OCI-LY7 (cell line): Measurements from ENCODE around the gene KLHL13. TPM values are rescaled to one million over a fixed set of nuclear protein-coding genes. Genes with fewer than 3 reads are reported as not detected.

Source experiments
- BruUV-seq: library from RNA; stranded (reverse); fragments of 400-500 nt; replicated peaks from 2 replicates; lab custom pipeline; 2021; lab: Mats Ljungman, UMichigan
- CTCF ChIA-PET: fragments of 300-600 bp; sonication (Branson Sonifier 250); formaldehyde crosslinking; loops from one replicate; lab custom pipeline; 2022; ENCODE audit warnings: antibody characterized with exemption; ENCODE audit not compliant: unreplicated experiment; lab: Charles Lee
- POLR2A ChIA-PET: fragments of 300-600 bp; sonication (Branson Sonifier 250); formaldehyde crosslinking; loops from one replicate; lab custom pipeline; 2022; ENCODE audit warnings: antibody characterized with exemption; lab: Charles Lee
- DNase-seq: peaks from one replicate; pipeline ENCODE4 v3.0.0-alpha.2; 2015; ENCODE audit warnings: low spot score
- H2AFZ ChIP-seq: fragments of 200-600 bp; sonication (generic), shearing (Covaris generic); 2 replicates; pipeline ENCODE4 v1.6.1; 2014; ENCODE audit warnings: mild to moderate bottlenecking, antibody characterized with exemption, low read length, moderate library complexity
- H3K27ac ChIP-seq: fragments of 200-600 bp; sonication (generic); 2 replicates; pipeline ENCODE4 v1.5.1; 2014; ENCODE audit warnings: mixed run types, low read depth, mild to moderate bottlenecking, moderate library complexity, low read length, inconsistent platforms; ENCODE audit not compliant: poor library complexity, severe bottlenecking
- H3K36me3 ChIP-seq: fragments of 200-600 bp; sonication (generic); 2 replicates; pipeline ENCODE4 v1.6.1; 2014; ENCODE audit warnings: mild to moderate bottlenecking, antibody characterized with exemption, low read length, moderate library complexity, mixed read lengths; ENCODE audit not compliant: insufficient read depth
- H3K4me1 ChIP-seq: fragments of 200-600 bp; sonication (generic); 2 replicates; pipeline ENCODE4 v1.5.1; 2014; ENCODE audit warnings: mild to moderate bottlenecking, low read length; ENCODE audit not compliant: insufficient read depth, poor library complexity, severe bottlenecking
- H3K4me2 ChIP-seq: fragments of 200-600 bp; sonication (generic); 2 replicates; pipeline ENCODE4 v1.6.1; 2014; ENCODE audit warnings: mild to moderate bottlenecking, low read length
- H3K4me3 ChIP-seq: fragments of 200-600 bp; sonication (generic); 2 replicates; pipeline ENCODE4 v1.5.1; 2014; ENCODE audit warnings: mild to moderate bottlenecking, low read depth, low read length; ENCODE audit not compliant: poor library complexity, severe bottlenecking
- H3K79me2 ChIP-seq: fragments of 200-600 bp; sonication (generic); 2 replicates; pipeline ENCODE4 v1.6.1; 2016; ENCODE audit warnings: low read depth, mild to moderate bottlenecking, low read length, moderate library complexity, mixed read lengths; ENCODE audit not compliant: insufficient read depth
- H3K9me2 ChIP-seq: fragments of 200-600 bp; sonication (generic); 2 replicates; pipeline ENCODE4 v1.6.1; 2016; ENCODE audit warnings: mild to moderate bottlenecking, low read length, mixed read lengths; ENCODE audit not compliant: insufficient read depth
- H3K9me3 ChIP-seq: fragments of 200-600 bp; sonication (generic); 2 replicates; pipeline ENCODE4 v1.6.1; 2014; ENCODE audit warnings: mild to moderate bottlenecking, mixed run types, low read length, mixed read lengths
- H4K20me1 ChIP-seq: fragments of 200-600 bp; sonication (generic); 2 replicates; pipeline ENCODE4 v1.6.1; 2014; ENCODE audit warnings: mild to moderate bottlenecking, antibody characterized with exemption, low read length, moderate library complexity, mixed read lengths; ENCODE audit not compliant: insufficient read depth
- CTCF ChIP-seq: fragments of 200-600 bp; sonication (generic); conservative IDR thresholded peaks from 2 replicates; pipeline ENCODE4 v1.5.1; 2014; ENCODE audit warnings: mild to moderate bottlenecking, antibody characterized with exemption, low read length, moderate library complexity, mixed read lengths
- EZH2phosphoT487 ChIP-seq: fragments of 200-600 bp; sonication (generic); IDR thresholded peaks from 2 replicates; pipeline ENCODE4 v1.6.1; 2018; ENCODE audit warnings: low read depth, borderline replicate concordance, mild to moderate bottlenecking, mixed run types, antibody characterized with exemption, low read length, moderate library complexity, mixed read lengths
- intact Hi-C: fragments of 100-400 bp; cut with micrococcal nuclease; formaldehyde crosslinking; loops from one replicate; pipeline ENCODE4 v1.10.0; 2022; ENCODE audit not compliant: unreplicated experiment
- total RNA-seq, 2 experiments: library from RNA; depleted of rRNA in 1 of 2; stranded (reverse); fragments of >200 nt in 1 of 2; shearing (Covaris generic) in 1 of 2; gene quantifications; 2 replicates each; pipeline ENCODE4 v1.2.3, GENCODE V29; 2014 to 2022

Gene KLHL13
- total RNA-seq, 2 experiments from 2014 or later = not detected

DNA sequence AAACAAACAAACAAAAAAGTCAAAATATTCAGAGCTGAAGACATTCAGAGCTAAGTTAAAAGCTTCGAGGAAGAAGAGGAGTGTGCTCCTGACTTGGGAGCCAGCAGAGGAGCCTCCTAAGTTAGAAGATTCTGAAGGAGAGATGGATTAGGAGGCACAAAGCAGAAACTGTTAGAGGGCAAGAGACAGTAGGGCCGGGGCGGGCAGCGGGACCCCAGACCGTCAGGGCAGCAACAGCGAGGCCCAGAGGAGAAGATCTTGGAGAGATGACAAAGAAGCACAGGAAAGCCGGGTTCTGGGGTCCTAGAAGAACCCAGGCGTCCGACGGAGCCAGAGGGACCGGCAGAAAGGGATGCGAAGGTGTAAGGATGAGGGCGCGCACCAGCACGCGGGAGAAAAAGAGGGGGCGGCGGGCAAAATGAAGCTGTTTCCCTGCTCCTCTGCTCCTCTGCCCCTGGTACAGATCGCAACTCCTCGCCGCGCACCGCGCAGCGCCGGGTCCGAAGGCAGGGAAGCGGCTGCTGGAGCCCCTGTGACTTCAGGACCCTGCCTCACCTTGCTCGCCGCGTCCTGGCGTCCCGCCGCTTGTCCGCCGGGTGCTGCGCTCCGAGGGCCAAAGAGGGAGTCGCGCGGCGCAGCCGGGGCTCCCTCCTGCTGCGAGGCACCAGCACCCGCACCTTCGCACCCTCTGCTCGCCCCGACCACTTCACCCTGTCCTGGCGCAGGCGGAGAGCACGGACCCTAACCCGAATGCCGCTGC, 477 bp downstream of the KLHL13 start:
- Histone ChIP-seq H3K4me1 (no peaks in the 10 kb centered on the region), H3K27ac (no peak overlapping the region), H3K36me3 (no peaks in the 10 kb centered on the region), H3K4me2 (no peak overlapping the region), H3K4me3 (no peak overlapping the region), H3K79me2 (no peaks in the 10 kb centered on the region), H4K20me1 (no peaks in the 10 kb centered on the region), H3K9me2 (no peaks in the 10 kb centered on the region), H2AFZ (no peak overlapping the region), H3K9me3 (no peaks in the 10 kb centered on the region)
- ChIA-PET POLR2A (no interaction called here), CTCF (no interaction called here)
- intact Hi-C loops = no loop called here
- TF ChIP-seq CTCF = no peak
- no TSS peak for BruUV-seq
- DNase-seq = no peak

DNA sequence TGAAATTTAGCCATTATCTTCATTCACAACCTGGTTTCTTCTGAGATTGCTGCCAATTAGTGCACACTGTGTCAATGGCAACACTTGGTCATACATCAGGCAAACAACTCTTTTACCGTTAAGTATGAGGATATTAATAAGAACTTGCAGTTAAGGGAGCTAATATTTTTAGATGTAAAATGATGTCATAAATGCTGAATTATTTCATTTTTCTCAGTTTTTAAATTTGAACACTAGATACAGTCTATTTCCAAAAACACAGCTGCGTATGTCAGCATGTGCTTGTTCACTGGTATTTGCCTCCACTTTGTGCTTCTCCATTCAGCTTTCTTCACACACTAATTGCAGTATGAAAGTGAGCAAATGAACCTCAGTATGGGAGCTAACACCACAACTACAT, 1.6 kb downstream of the KLHL13 start:
- Histone ChIP-seq H3K36me3 (no peaks in the 10 kb centered on the region), H3K9me3 (no peaks in the 10 kb centered on the region), H3K4me1 (no peaks in the 10 kb centered on the region), H3K27ac (no peak overlapping the region), H2AFZ (no peak overlapping the region), H3K9me2 (no peaks in the 10 kb centered on the region), H4K20me1 (no peaks in the 10 kb centered on the region), H3K4me2 (no peak overlapping the region), H3K4me3 (no peak overlapping the region), H3K79me2 (no peaks in the 10 kb centered on the region)
- intact Hi-C loops = no loop called here
- BruUV-seq = no TSS peak
- POLR2A ChIA-PET = no interaction called here
- DNase-seq = no peak
- no peak for TF ChIP-seq EZH2phosphoT487
- CTCF ChIA-PET = no interaction called here

- Histone ChIP-seq H3K9me2 (no peaks in the 10 kb centered on the region), H3K27ac (no peak overlapping the region), H3K4me1 (no peaks in the 10 kb centered on the region), H3K4me3 (no peak overlapping the region), H4K20me1 (no peaks in the 10 kb centered on the region), H3K9me3 (no peaks in the 10 kb centered on the region), H2AFZ (no peak overlapping the region), H3K4me2 (no peak overlapping the region), H3K36me3 (no peaks in the 10 kb centered on the region), H3K79me2 (no peaks in the 10 kb centered on the region)
- CTCF ChIA-PET = no interaction called here
- intact Hi-C loops = no loop called here
- TF ChIP-seq CTCF (no peak), EZH2phosphoT487 (no peak)
- no TSS peak for BruUV-seq
- DNase-seq = no peak
- POLR2A ChIA-PET = no interaction called here
Observed at GRCh38 chrX:118109065-118109464, 7.5 kb downstream of the KLHL13 start.
